ENCODE data around the gene EIF2S2. TPM values are rescaled to one million over a fixed set of nuclear protein-coding genes. Genes with fewer than 3 reads are reported as not detected.

EIF2S2 gene
- total RNA-seq, 2 donors from 2014 or later, result 106 to 144 TPM

DNA sequence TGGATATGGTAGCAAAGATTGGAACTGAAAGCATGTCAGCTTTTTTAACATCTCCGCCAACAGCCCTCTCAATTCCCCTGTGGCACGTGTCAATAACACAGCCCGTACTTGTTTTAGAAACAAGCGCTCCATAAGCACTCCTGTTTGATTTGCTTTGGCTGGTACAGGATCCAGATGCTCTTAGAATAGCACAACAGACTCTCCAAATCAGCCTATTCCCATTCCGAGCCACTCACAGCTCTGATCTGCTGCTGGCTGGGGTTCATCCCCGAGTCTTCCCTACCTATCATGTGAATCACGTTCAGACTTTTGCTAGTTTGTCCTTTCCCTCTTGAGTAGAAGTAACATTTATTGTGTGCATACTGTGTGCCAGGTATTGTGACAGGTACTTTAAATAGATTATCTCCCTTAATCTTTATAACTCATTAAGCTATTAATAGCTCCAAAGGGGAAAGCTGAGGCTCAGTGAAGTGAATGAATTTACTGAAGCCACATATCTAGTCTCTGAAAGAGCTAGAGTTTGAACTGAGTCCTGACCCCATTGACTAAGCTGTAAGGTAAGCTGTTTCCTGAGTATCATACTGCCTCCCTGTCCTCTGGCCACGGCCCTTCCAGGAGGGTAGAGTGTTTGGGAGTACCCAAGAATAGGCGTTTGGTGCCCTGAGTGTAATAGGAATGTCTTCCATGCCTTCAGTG, 71.6 kb downstream of the EIF2S2 start:
- Histone ChIP-seq H3K4me3 (ENCODE audit: low read length) (no peak overlapping the region), H3K36me3 (ENCODE audit: control insufficient read depth, insufficient read depth, low read length) (no peaks in the 10 kb centered on the region), H3K9me3 (ENCODE audit: control insufficient read depth, low read length) (no peaks in the 10 kb centered on the region), H3K27me3 (ENCODE audit: control insufficient read depth, insufficient read depth, low read length, poor library complexity, severe bottlenecking) (no peaks in the 10 kb centered on the region), H3K4me1 (ENCODE audit: control insufficient read depth, insufficient read depth, low read length) (peaks cover 15% of the 10 kb centered on the region), H3K27ac (ENCODE audit: low read depth, low read length) (no peak overlapping the region), H3K9ac (ENCODE audit: extremely low read depth, low read length, poor library complexity, severe bottlenecking) (no peak overlapping the region)
- H3K27ac Mint-ChIP-seq, result no peak overlapping the region
- TF ChIP-seq, protein P1, sequence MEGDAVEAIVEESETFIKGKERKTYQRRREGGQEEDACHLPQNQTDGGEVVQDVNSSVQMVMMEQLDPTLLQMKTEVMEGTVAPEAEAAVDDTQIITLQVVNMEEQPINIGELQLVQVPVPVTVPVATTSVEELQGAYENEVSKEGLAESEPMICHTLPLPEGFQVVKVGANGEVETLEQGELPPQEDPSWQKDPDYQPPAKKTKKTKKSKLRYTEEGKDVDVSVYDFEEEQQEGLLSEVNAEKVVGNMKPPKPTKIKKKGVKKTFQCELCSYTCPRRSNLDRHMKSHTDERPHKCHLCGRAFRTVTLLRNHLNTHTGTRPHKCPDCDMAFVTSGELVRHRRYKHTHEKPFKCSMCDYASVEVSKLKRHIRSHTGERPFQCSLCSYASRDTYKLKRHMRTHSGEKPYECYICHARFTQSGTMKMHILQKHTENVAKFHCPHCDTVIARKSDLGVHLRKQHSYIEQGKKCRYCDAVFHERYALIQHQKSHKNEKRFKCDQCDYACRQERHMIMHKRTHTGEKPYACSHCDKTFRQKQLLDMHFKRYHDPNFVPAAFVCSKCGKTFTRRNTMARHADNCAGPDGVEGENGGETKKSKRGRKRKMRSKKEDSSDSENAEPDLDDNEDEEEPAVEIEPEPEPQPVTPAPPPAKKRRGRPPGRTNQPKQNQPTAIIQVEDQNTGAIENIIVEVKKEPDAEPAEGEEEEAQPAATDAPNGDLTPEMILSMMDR (conservative IDR thresholded peaks at IDR 0.05), result no peak
- WGBS, 2 experiments (ENCODE audit: insufficient coverage in 1 of 2, insufficient read length in 1 of 2), result 92 to 94% methylated on average over 5 to 9 of the region's 9 CpGs
- H3K9me3 Mint-ChIP-seq, result no peaks in the 10 kb centered on the region
- peaks cover 40% of the 10 kb centered on the region for H3K4me1 Mint-ChIP-seq
- peaks cover 2% of the 10 kb centered on the region for H3K36me3 Mint-ChIP-seq (ENCODE audit: low read depth)
- no peak for DNase-seq
- H3K4me3 Mint-ChIP-seq, result no peak overlapping the region
- H3K27me3 Mint-ChIP-seq (ENCODE audit: insufficient read depth), result no peaks in the 10 kb centered on the region

Small RNA genes lying within 50 kb of the gene (microRNA-seq; reads per million reads assigned to microRNA genes)
- not detected for gene MIR4755 (ENCODE audit: borderline microRNAs expressed)

Other genes with a start within 250 kb of the EIF2S2 start
- 100 to 1,000 TPM; 136 to 182 TPM for gene RALY, start 118.3 kb downstream of the EIF2S2 start, total RNA-seq
- not detected for gene ASIP, start 129.2 kb upstream of the EIF2S2 start, total RNA-seq
- 100 to 1,000 TPM; 271 to 350 TPM for gene AHCY, start 191.1 kb upstream of the EIF2S2 start, total RNA-seq

Data from endodermal cell (in vitro differentiated cells).